Vagina (tissue), 2 donors: ENCODE results near the gene SELENOM. TPM values are rescaled to one million over a fixed set of nuclear protein-coding genes. Genes with fewer than 3 reads are reported as not detected.

Experiments used
- DNase-seq, 2 donors: peaks; one replicate each; pipeline ENCODE4 v3.0.0-alpha.2; 2017; ENCODE audit errors: extremely low spot score in 2 of 2
- H3K27ac ChIP-seq: fragments of 200-600 bp; sonication (generic); one replicate; pipeline ENCODE4 v1.5.1; 2019
- H3K27me3 ChIP-seq: fragments of 200-600 bp; sonication (generic); one replicate; pipeline ENCODE4 v1.5.1; 2019
- H3K36me3 ChIP-seq, 2 donors: fragments of 200-600 bp; sonication (generic); one replicate each; pipeline ENCODE4 v1.5.1; 2017 to 2019
- H3K4me1 ChIP-seq: fragments of 200-600 bp; sonication (generic); one replicate; pipeline ENCODE4 v1.5.1; 2019
- H3K4me3 ChIP-seq, 2 donors: fragments of 200-600 bp; sonication (generic); 1 replicate in 1 of 2; 2 replicates in 1 of 2; pipeline ENCODE4 v1.5.1; 2016 to 2019
- H3K9me3 ChIP-seq: fragments of 200-600 bp; sonication (generic); one replicate; pipeline ENCODE4 v1.5.1; 2019
- POLR2A ChIP-seq, 2 donors: fragments of 450-650 bp; IDR thresholded peaks; one replicate each; pipeline ENCODE4 v1.6.1; 2017; ENCODE audit warnings: antibody characterized with exemption in 2 of 2, mild to moderate bottlenecking in 2 of 2, moderate library complexity in 2 of 2
- POLR2AphosphoS5 ChIP-seq, 2 donors: sonication (generic); formaldehyde crosslinking; IDR thresholded peaks; one replicate each; pipeline ENCODE4 v1.9.0; 2017; ENCODE audit warnings: antibody characterized with exemption in 2 of 2, mild to moderate bottlenecking in 2 of 2, low read depth in 1 of 2; ENCODE audit not compliant: insufficient read depth in 1 of 2
- intact Hi-C: fragments of 100-400 bp; cut with DNase I; formaldehyde crosslinking; loops from one replicate; pipeline ENCODE4 v1.15.1; 2023
- total RNA-seq: library from RNA; depleted of rRNA; stranded (reverse); fragments of >200 nt; gene quantifications from one replicate; pipeline ENCODE4 v1.2.3, GENCODE V29; 2016
- TF ChIP-seq, protein P1 (sequence below), 3 experiments: fragments of 450-650 bp in 2 of 3; fragments of 200-600 bp in 1 of 3; sonication (generic) in 1 of 3; IDR thresholded peaks; one replicate each; pipeline ENCODE4 v1.5.1; 2017 to 2019; ENCODE audit warnings: antibody characterized with exemption in 3 of 3, mild to moderate bottlenecking in 2 of 3, moderate library complexity in 2 of 3

SELENOM gene
- total RNA-seq, 1 donor from 2014 or later = 941 TPM

DNA sequence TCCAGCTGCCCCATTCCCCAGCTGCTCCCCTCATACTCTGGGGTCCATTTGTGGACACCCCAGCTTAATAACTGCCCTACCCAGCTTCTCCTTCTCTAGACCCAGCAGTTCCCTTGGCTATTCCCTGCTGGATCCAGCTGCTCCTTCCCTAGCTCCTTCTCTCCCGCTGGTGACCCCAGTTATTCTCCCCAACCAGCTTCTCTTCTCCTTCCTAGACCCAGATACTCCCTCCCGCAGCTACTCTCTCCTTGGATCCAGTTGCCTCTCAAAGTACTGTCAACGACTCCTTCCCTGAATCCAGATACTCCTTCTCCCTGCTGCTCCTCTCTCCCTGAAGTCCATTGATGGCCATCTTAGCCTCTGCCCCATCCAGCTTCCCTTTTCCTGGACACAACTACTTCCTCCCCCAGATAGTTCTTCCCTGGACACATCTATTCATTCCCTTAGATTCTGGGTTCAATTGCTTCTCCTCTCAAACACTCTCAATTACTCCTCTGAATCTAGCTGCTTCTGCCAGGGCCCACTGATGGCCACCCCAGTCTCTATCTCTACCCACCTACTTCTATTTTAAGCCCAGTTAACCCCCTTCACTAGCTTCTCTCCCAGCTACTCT lies 11.6 kb downstream of the SELENOM start:
- Histone ChIP-seq H3K9me3 (no peaks in the 10 kb centered on the region), H3K4me3 (no peak overlapping the region), H3K27me3 (no peaks in the 10 kb centered on the region), H3K36me3 (peaks cover 10 to 85% of the 10 kb centered on the region in 2 donors), H3K27ac (peak overlapping the region; percentile 97), H3K4me1 (peaks cover 53% of the 10 kb centered on the region)
- intact Hi-C loops = no loop called here
- DNase-seq = no peak
- TF ChIP-seq POLR2AphosphoS5 (IDR thresholded peaks at IDR 0.05; ENCODE audit: insufficient read depth in 1 of 2, low read depth in 1 of 2) (no peak), POLR2A (IDR thresholded peaks at IDR 0.05) (no peak)
- TF ChIP-seq, protein P1, sequence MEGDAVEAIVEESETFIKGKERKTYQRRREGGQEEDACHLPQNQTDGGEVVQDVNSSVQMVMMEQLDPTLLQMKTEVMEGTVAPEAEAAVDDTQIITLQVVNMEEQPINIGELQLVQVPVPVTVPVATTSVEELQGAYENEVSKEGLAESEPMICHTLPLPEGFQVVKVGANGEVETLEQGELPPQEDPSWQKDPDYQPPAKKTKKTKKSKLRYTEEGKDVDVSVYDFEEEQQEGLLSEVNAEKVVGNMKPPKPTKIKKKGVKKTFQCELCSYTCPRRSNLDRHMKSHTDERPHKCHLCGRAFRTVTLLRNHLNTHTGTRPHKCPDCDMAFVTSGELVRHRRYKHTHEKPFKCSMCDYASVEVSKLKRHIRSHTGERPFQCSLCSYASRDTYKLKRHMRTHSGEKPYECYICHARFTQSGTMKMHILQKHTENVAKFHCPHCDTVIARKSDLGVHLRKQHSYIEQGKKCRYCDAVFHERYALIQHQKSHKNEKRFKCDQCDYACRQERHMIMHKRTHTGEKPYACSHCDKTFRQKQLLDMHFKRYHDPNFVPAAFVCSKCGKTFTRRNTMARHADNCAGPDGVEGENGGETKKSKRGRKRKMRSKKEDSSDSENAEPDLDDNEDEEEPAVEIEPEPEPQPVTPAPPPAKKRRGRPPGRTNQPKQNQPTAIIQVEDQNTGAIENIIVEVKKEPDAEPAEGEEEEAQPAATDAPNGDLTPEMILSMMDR (IDR thresholded peaks at IDR 0.05) = no peak

DNA sequence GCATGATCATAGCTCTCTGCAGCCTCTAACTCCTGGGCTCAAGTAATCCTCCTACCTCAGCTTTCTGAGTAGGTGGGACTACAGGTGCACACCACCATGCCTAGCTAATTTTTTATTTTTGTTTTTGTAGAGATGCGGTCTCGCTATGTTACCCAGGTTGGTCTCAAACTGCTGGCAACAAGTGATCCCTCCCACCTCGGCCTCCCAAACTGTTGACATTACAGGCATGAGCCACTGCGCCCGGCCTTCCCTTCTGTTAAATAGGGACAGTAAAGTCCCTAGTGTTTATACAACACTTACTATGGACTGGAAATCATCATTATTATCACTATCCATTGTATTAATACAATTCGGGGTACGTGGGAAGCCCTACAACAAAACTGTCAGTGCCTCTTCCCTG lies 12.6 kb downstream of the SELENOM start:
- Histone ChIP-seq H3K27me3 (no peaks in the 10 kb centered on the region), H3K36me3 (peaks cover 9 to 85% of the 10 kb centered on the region in 2 donors), H3K9me3 (no peaks in the 10 kb centered on the region), H3K27ac (peak overlapping the region; percentile 97), H3K4me3 (no peak overlapping the region), H3K4me1 (peaks cover 53% of the 10 kb centered on the region)
- intact Hi-C loops = no loop called here
- no peak for DNase-seq
- TF ChIP-seq, protein P1 (IDR thresholded peaks at IDR 0.05) = no peak
- TF ChIP-seq POLR2AphosphoS5 (IDR thresholded peaks at IDR 0.05; ENCODE audit: insufficient read depth in 1 of 2, low read depth in 1 of 2) (no peak), POLR2A (IDR thresholded peaks at IDR 0.05) (no peak)

DNA sequence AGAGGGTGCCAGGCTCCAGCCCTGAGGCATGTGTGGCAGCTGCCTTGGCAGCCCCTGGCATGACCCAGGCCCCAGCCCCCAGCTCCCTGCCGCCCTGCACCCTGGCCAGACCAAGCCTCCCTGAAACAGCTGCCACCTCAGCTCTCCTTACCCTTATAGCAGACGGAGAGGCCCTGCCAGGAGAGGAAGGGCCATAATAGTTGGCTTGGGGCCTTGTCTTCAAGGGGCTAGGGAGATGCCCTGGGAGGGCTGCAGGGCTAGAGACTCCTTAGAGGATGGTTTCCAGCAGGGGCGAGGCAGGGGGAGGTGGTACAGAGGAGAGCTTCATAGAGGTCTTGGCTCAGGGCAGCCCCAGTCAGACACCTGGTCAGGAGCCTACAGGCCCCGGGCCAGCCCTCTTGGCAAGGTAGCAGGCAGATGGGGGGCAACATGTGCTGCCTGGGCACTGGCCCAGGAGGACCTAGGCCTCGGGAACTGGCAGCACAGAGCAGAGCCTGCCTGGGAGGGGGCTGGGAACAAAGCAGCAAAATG lies 13.3 kb downstream of the SELENOM start:
- intact Hi-C loops = no loop called here
- Histone ChIP-seq H3K27me3 (no peaks in the 10 kb centered on the region), H3K36me3 (peaks cover 7 to 88% of the 10 kb centered on the region in 2 donors), H3K27ac (peak overlapping the region; percentile 97), H3K4me3 (peak overlapping the region in 1 of 2 donors; percentile 43), H3K4me1 (peaks cover 52% of the 10 kb centered on the region), H3K9me3 (no peaks in the 10 kb centered on the region)
- DNase-seq = no peak
- TF ChIP-seq POLR2AphosphoS5 (IDR thresholded peaks at IDR 0.05; ENCODE audit: insufficient read depth in 1 of 2, low read depth in 1 of 2) (peak in 1 of 2 donors; percentile 55), POLR2A (IDR thresholded peaks at IDR 0.05) (no peak)
- TF ChIP-seq, protein P1 (IDR thresholded peaks at IDR 0.05) = no peak

DNA sequence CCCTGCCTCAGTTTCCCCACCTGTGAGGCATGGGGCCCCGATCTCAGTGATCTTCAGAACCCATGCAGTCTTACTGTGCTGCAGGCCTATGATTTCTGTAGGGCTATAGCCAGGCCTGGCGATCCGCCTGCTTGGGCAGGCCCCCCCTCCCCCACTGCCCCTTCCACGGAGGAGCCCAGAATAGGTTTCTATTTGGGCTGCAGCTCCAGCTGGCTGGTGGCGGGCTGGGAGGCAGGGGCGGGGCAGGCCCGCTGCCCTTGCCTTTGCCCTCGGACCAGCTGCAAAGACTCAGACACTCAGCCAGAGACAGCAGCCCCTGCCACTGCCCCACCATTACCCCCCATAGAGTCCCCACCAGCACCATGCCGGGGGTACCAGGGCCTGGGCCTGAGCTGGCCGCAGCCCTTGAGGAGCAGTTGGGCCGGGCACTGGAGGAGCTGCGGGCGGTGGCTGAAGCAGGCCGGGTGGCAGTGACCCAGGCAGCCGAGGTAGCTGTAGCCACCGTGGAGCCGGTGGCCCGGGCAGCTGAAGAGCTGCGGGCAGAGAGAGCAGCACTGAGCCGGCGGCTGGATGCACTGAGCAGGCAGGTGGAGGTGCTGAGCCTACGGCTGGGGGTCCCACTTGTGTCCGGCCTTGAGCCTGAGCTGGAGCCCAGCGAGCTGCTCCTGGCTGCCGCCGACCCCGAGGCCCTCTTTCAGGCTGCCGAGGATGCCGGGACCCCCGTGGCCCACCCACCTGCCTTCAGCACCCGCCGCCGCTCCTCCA lies 14.1 kb downstream of the SELENOM start:
- H3K36me3 ChIP-seq = peaks cover 7 to 96% of the 10 kb centered on the region in 2 donors
- peak overlapping the region in 1 of 2 donors; percentile 43 for H3K4me3 ChIP-seq
- H3K27me3 ChIP-seq = no peaks in the 10 kb centered on the region
- peak in 1 of 2 donors; percentile 79 for DNase-seq
- no peak for TF ChIP-seq POLR2AphosphoS5 (IDR thresholded peaks at IDR 0.05; ENCODE audit: insufficient read depth in 1 of 2, low read depth in 1 of 2)
- TF ChIP-seq POLR2A (IDR thresholded peaks at IDR 0.05) = no peak
- TF ChIP-seq, protein P1 (IDR thresholded peaks at IDR 0.05) = no peak
- no peaks in the 10 kb centered on the region for H3K9me3 ChIP-seq
- peak overlapping the region; percentile 97 for H3K27ac ChIP-seq
- intact Hi-C loops = no loop called here
- peaks cover 51% of the 10 kb centered on the region for H3K4me1 ChIP-seq
